Thyroid gland (tissue), 4 donors: Measurements from ENCODE around the gene KDM8.

ENCODE experiments used
- CTCF ChIP-seq, 6 experiments: fragments of 200-600 bp in 3 of 6; fragments of 450-650 bp in 3 of 6; sonication (generic) in 3 of 6; IDR thresholded peaks; one replicate each; pipeline ENCODE4 v1.5.1; 2016 to 2019; ENCODE audit warnings: antibody characterized with exemption in 6 of 6, mild to moderate bottlenecking in 2 of 6, inconsistent platforms in 1 of 6, moderate library complexity in 1 of 6
- POLR2A ChIP-seq, 2 donors: fragments of 450-650 bp; IDR thresholded peaks; one replicate each; pipeline ENCODE4 v1.6.1; 2017; ENCODE audit warnings: antibody characterized with exemption in 2 of 2, mild to moderate bottlenecking in 2 of 2, moderate library complexity in 1 of 2

GRCh38 chr16:27232901-27233625, 29.7 kb downstream of the KDM8 start:
- TF ChIP-seq CTCF (IDR thresholded peaks at IDR 0.05), result no peak
- no peak for TF ChIP-seq POLR2A (IDR thresholded peaks at IDR 0.05)
